ENCODE results near the gene TMEM59L.

The TMEM59L gene

GRCh38 chr19:18629166-18630088, 16.8 kb downstream of the TMEM59L start:
- DNase-seq, result peak in 41 of 42 donors; percentile 53 to 95 (median 80)
- intact Hi-C loops (cut with DNase I), result no loop called here

GRCh38 chr19:18633321-18633720, 20.7 kb downstream of the TMEM59L start:
- DNase-seq, result no peak
- intact Hi-C loops (cut with DNase I), result no loop called here

- intact Hi-C loops (cut with DNase I), result no loop called here
- no peak for DNase-seq
Measured at GRCh38 chr19:18634612-18635297, 22.1 kb downstream of the TMEM59L start.

GRCh38 chr19:18635831-18636182, 23.1 kb downstream of the TMEM59L start:
- DNase-seq, result no peak
- intact Hi-C loops (cut with DNase I), result no loop called here

GRCh38 chr19:18636183-18636968, 23.7 kb downstream of the TMEM59L start:
- intact Hi-C loops (cut with DNase I), result no loop called here
- peak; percentile 93 to 100 (median 98) for DNase-seq

- no peak for DNase-seq
- intact Hi-C loops (cut with DNase I), result no loop called here
Measured at GRCh38 chr19:18636969-18637629, 24.4 kb downstream of the TMEM59L start, which contains the start of gene KLHL26. TSS of gene KLHL26 (plus strand) at chr19:18637028. CDS start at chr19:18637055, 27 bp downstream.

GRCh38 chr19:18637673-18638630, 25.3 kb downstream of the TMEM59L start:
- intact Hi-C loops (cut with DNase I), result no loop called here
- peak in 20 of 42 donors; percentile 39 to 80 (median 58) for DNase-seq

- no peak for DNase-seq
- intact Hi-C loops (cut with DNase I), result no loop called here
Measured at GRCh38 chr19:18639706-18640243, 27.1 kb downstream of the TMEM59L start.

- peak in 38 of 42 donors; percentile 39 to 91 (median 66) for DNase-seq
- intact Hi-C loops (cut with DNase I), result no loop called here
Measured at GRCh38 chr19:18644196-18645034, 31.7 kb downstream of the TMEM59L start.

GRCh38 chr19:18645035-18645511, 32.4 kb downstream of the TMEM59L start:
- peak; percentile 45 to 95 (median 80) for DNase-seq
- intact Hi-C loops (cut with DNase I), result no loop called here

- intact Hi-C loops (cut with DNase I), result no loop called here
- no peak for DNase-seq
Measured at GRCh38 chr19:18646535-18647370, 34.1 kb downstream of the TMEM59L start.

GRCh38 chr19:18647371-18647767, 34.7 kb downstream of the TMEM59L start:
- DNase-seq, result no peak
- intact Hi-C loops (cut with DNase I), result no loop called here

- DNase-seq, result no peak
- intact Hi-C loops (cut with DNase I), result no loop called here
Measured at GRCh38 chr19:18647807-18648206, 35.1 kb downstream of the TMEM59L start.

- intact Hi-C loops (cut with DNase I), result no loop called here
- DNase-seq, result no peak
Measured at GRCh38 chr19:18648973-18649315, 36.3 kb downstream of the TMEM59L start.

GRCh38 chr19:18649371-18650020, 36.8 kb downstream of the TMEM59L start:
- peak in 41 of 42 donors; percentile 38 to 84 (median 71) for DNase-seq
- intact Hi-C loops (cut with DNase I), result no loop called here

Data from head of caudate nucleus (tissue), 42 donors.